ENCODE results near the gene WFDC2. TPM values are rescaled to one million over a fixed set of nuclear protein-coding genes. Genes with fewer than 3 reads are reported as not detected.

The WFDC2 gene
- total RNA-seq, 1 donor from 2014 or later, result 4.1 TPM

DNA sequence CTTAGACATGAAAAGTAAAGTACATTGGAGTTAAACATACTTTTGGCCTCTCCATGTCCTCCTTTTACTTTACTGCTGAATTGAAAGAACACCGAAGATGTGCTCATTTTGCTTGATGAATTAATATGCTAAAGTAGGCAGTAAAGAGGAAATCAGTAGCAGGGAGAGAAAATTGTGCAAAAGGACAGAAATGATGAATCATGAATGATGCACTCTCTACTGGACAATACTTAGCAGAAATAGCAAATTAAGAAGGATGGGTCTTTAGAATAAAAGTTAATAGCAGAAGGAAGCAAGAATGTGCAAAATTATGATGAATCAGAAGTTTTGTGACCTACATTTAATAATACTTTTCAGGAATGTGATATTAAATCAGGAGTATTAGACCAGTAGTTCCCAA lies 54.3 kb downstream of the WFDC2 start:
- Histone ChIP-seq H3K79me2 (ENCODE audit: insufficient read depth, low read length) (no peaks in the 10 kb centered on the region), H3K4me3 (ENCODE audit: insufficient read depth, low read depth, low read length) (no peak overlapping the region), H3K27ac (ENCODE audit: low read depth, low read length) (no peak overlapping the region), H3K4me1 (ENCODE audit: insufficient read depth, low read length) (no peaks in the 10 kb centered on the region), H3K9me3 (ENCODE audit: insufficient read depth, low read depth, low read length) (no peaks in the 10 kb centered on the region), H3K36me3 (ENCODE audit: insufficient read depth, low read length) (no peaks in the 10 kb centered on the region), H4K20me1 (ENCODE audit: insufficient read depth, low read length) (no peaks in the 10 kb centered on the region), H3K9ac (ENCODE audit: low read length) (no peak overlapping the region), H3K27me3 (ENCODE audit: insufficient read depth, low read length) (no peaks in the 10 kb centered on the region), H2AFZ (ENCODE audit: low read depth, low read length) (no peak overlapping the region), H3K4me2 (ENCODE audit: low read length) (no peak overlapping the region)
- H3K27ac Mint-ChIP-seq (ENCODE audit: unreplicated experiment), result no peak overlapping the region
- no peaks in the 10 kb centered on the region for H3K9me3 Mint-ChIP-seq (ENCODE audit: unreplicated experiment)
- H3K36me3 Mint-ChIP-seq (ENCODE audit: low read depth, unreplicated experiment), result no peaks in the 10 kb centered on the region
- DNase-seq (ENCODE audit: low read depth), result no peak
- peaks cover 34% of the 10 kb centered on the region for H3K27me3 Mint-ChIP-seq (ENCODE audit: low read depth, unreplicated experiment)
- no peaks in the 10 kb centered on the region for H3K4me1 Mint-ChIP-seq (ENCODE audit: low read depth, unreplicated experiment)
- FAIRE-seq, result no peak
- no peak overlapping the region for H3K4me3 Mint-ChIP-seq (ENCODE audit: unreplicated experiment)
- no peak for TF ChIP-seq EZH2 (IDR thresholded peaks at IDR 0.05; ENCODE audit: insufficient read depth, low read length)
- TF ChIP-seq CTCF (IDR thresholded peaks at IDR 0.05; ENCODE audit: insufficient read depth, low read depth, low read length), result no peak

DNA sequence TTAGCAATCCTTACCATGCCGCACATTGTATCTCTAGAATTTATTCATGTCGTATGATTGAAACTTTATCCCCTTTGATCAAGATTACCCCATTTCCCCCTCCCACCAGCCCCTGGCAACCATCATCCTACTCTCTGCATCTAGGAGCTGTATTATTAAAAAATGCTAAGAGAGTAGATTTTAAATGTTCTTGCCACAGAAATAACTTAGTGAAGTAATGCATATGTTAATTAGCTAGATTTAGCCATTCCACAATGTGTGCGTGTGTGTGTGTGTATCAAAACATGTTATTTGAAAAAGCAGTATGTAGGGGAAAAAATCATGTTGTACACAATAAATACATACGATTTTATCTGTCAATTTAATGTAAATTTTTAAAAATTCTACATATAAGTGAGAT lies 57.7 kb downstream of the WFDC2 start:
- Histone ChIP-seq H3K4me3 (ENCODE audit: insufficient read depth, low read depth, low read length) (no peak overlapping the region), H3K9me3 (ENCODE audit: insufficient read depth, low read depth, low read length) (no peaks in the 10 kb centered on the region), H3K4me1 (ENCODE audit: insufficient read depth, low read length) (no peaks in the 10 kb centered on the region), H2AFZ (ENCODE audit: low read depth, low read length) (no peak overlapping the region), H4K20me1 (ENCODE audit: insufficient read depth, low read length) (no peaks in the 10 kb centered on the region), H3K9ac (ENCODE audit: low read length) (no peak overlapping the region), H3K4me2 (ENCODE audit: low read length) (no peak overlapping the region), H3K36me3 (ENCODE audit: insufficient read depth, low read length) (no peaks in the 10 kb centered on the region), H3K27ac (ENCODE audit: low read depth, low read length) (no peak overlapping the region), H3K27me3 (ENCODE audit: insufficient read depth, low read length) (no peaks in the 10 kb centered on the region), H3K79me2 (ENCODE audit: insufficient read depth, low read length) (no peaks in the 10 kb centered on the region)
- Mint-ChIP-seq H3K9me3 (ENCODE audit: unreplicated experiment) (no peaks in the 10 kb centered on the region), H3K27me3 (ENCODE audit: low read depth, unreplicated experiment) (peaks cover 34% of the 10 kb centered on the region), H3K36me3 (ENCODE audit: low read depth, unreplicated experiment) (no peaks in the 10 kb centered on the region), H3K4me3 (ENCODE audit: unreplicated experiment) (no peak overlapping the region), H3K27ac (ENCODE audit: unreplicated experiment) (no peak overlapping the region), H3K4me1 (ENCODE audit: low read depth, unreplicated experiment) (no peaks in the 10 kb centered on the region)
- FAIRE-seq, result no peak
- no peak for TF ChIP-seq CTCF (IDR thresholded peaks at IDR 0.05; ENCODE audit: insufficient read depth, low read depth, low read length)
- no peak for TF ChIP-seq EZH2 (IDR thresholded peaks at IDR 0.05; ENCODE audit: insufficient read depth, low read length)
- DNase-seq (ENCODE audit: low read depth), result no peak

Small RNAs within 50 kb of the gene (microRNA-seq; reads per million reads assigned to microRNA genes)
- 1.6 reads per million for gene MIR6812

Other genes with a start within 250 kb of the WFDC2 start
- gene SEMG2, start 248.4 kb upstream of the WFDC2 start, total RNA-seq, result not detected in 2 replicates
- gene SLPI, start 215.2 kb upstream of the WFDC2 start, total RNA-seq, result 0.41 TPM in 1 of 2 replicates, not detected in the other
- not detected in 2 replicates for gene RBPJL, start 162.9 kb upstream of the WFDC2 start, total RNA-seq
- gene MATN4, start 161.5 kb upstream of the WFDC2 start, total RNA-seq, result 0.19 and 0.20 TPM in 2 replicates
- gene SDC4, start 121.3 kb upstream of the WFDC2 start, total RNA-seq, result 125 and 135 TPM in 2 replicates
- gene SYS1, start 106.6 kb upstream of the WFDC2 start, total RNA-seq, result 20.4 and 25.2 TPM in 2 replicates
- gene TP53TG5, start 91.4 kb upstream of the WFDC2 start, total RNA-seq, result not detected in 2 replicates
- 10.7 and 11.3 TPM in 2 replicates for gene DBNDD2, start 61.5 kb upstream of the WFDC2 start, total RNA-seq
- gene PIGT, start 53.6 kb upstream of the WFDC2 start, total RNA-seq, result 83.7 and 91.4 TPM in 2 replicates
- gene SPINT3, start 45.9 kb downstream of the WFDC2 start, total RNA-seq, result not detected in 2 replicates
- not detected in 2 replicates for gene WFDC6, start 69.7 kb downstream of the WFDC2 start, total RNA-seq
- gene EPPIN, start 77.6 kb downstream of the WFDC2 start, total RNA-seq, result not detected in 2 replicates
- not detected in 2 replicates for gene WFDC8, start 109.5 kb downstream of the WFDC2 start, total RNA-seq
- gene WFDC10A, start 160.0 kb downstream of the WFDC2 start, total RNA-seq, result not detected in 2 replicates
- gene WFDC9, start 161.5 kb downstream of the WFDC2 start, total RNA-seq, result not detected in 2 replicates
- gene WFDC11, start 200.5 kb downstream of the WFDC2 start, total RNA-seq, result not detected in 2 replicates
- not detected in 2 replicates for gene WFDC13, start 232.3 kb downstream of the WFDC2 start, total RNA-seq
- gene WFDC10B, start 235.3 kb downstream of the WFDC2 start, total RNA-seq, result not detected in 2 replicates

All from astrocyte (in vitro differentiated cells and primary cell).